ENCODE results near the gene DAW1. TPM values are rescaled to one million over a fixed set of nuclear protein-coding genes. Genes with fewer than 3 reads are reported as not detected.

DAW1 gene
- total RNA-seq, 4 donors from 2014 or later = 0.29 to 2.5 TPM; not detected in 2

GRCh38 chr2:227888289-227888688, 16.9 kb downstream of the DAW1 start:
- TF ChIP-seq POLR2A (IDR thresholded peaks at IDR 0.05) = no peak
- TF ChIP-seq CTCF (IDR thresholded peaks at IDR 0.05) = no peak
- H3K27ac ChIP-seq = no peak overlapping the region
- H3K36me3 ChIP-seq = no peaks in the 10 kb centered on the region
- intact Hi-C loops (cut with DNase I; ENCODE audit: low total_unique reads) = no loop called here
- no peaks in the 10 kb centered on the region for H3K27me3 ChIP-seq
- no peak overlapping the region for H3K4me3 ChIP-seq
- H3K4me1 ChIP-seq = no peaks in the 10 kb centered on the region
- no peak for DNase-seq
- H3K9me3 ChIP-seq = no peaks in the 10 kb centered on the region

GRCh38 chr2:227889336-227889735, 17.9 kb downstream of the DAW1 start:
- Histone ChIP-seq H3K9me3 (no peaks in the 10 kb centered on the region), H3K4me1 (no peaks in the 10 kb centered on the region), H3K36me3 (no peaks in the 10 kb centered on the region), H3K27me3 (no peaks in the 10 kb centered on the region), H3K4me3 (no peak overlapping the region), H3K27ac (no peak overlapping the region)
- intact Hi-C loops (cut with DNase I; ENCODE audit: low total_unique reads) = no loop called here
- no peak for DNase-seq
- no peak for TF ChIP-seq POLR2A (IDR thresholded peaks at IDR 0.05)
- TF ChIP-seq CTCF (IDR thresholded peaks at IDR 0.05) = no peak

- DNase-seq = no peak
- H3K27ac ChIP-seq = no peak overlapping the region
- intact Hi-C loops (cut with DNase I; ENCODE audit: low total_unique reads) = no loop called here
Observed at GRCh38 chr2:227890495-227891079, 19.2 kb downstream of the DAW1 start.

GRCh38 chr2:227891673-227892072, 20.2 kb downstream of the DAW1 start:
- TF ChIP-seq CTCF (IDR thresholded peaks at IDR 0.05) (no peak), POLR2A (IDR thresholded peaks at IDR 0.05) (no peak)
- no peak for DNase-seq
- Histone ChIP-seq H3K9me3 (no peaks in the 10 kb centered on the region), H3K27ac (no peak overlapping the region), H3K27me3 (no peaks in the 10 kb centered on the region), H3K4me3 (no peak overlapping the region), H3K36me3 (no peaks in the 10 kb centered on the region), H3K4me1 (no peaks in the 10 kb centered on the region)
- intact Hi-C loops (cut with DNase I; ENCODE audit: low total_unique reads) = no loop called here

More at GRCh38 chr2:227890495-227891079, 19.2 kb downstream of the DAW1 start:
- Histone ChIP-seq H3K9me3 (no peaks in the 10 kb centered on the region), H3K27me3 (no peaks in the 10 kb centered on the region), H3K4me3 (no peak overlapping the region), H3K36me3 (no peaks in the 10 kb centered on the region), H3K4me1 (no peaks in the 10 kb centered on the region)
- TF ChIP-seq POLR2A (IDR thresholded peaks at IDR 0.05) = no peak
- TF ChIP-seq CTCF (IDR thresholded peaks at IDR 0.05) = peak in 3 of 4 experiments; percentile 26 to 45 (median 33)

- H3K9me3 ChIP-seq = no peaks in the 10 kb centered on the region
- intact Hi-C loops (cut with DNase I; ENCODE audit: low total_unique reads) = no loop called here
- no peaks in the 10 kb centered on the region for H3K36me3 ChIP-seq
- no peak overlapping the region for H3K27ac ChIP-seq
- DNase-seq = no peak
- TF ChIP-seq POLR2A (IDR thresholded peaks at IDR 0.05) (no peak), CTCF (IDR thresholded peaks at IDR 0.05) (no peak)
- H3K4me3 ChIP-seq = no peak overlapping the region
- no peaks in the 10 kb centered on the region for H3K27me3 ChIP-seq
- H3K4me1 ChIP-seq = no peaks in the 10 kb centered on the region
Observed at GRCh38 chr2:227903381-227903780, 31.9 kb downstream of the DAW1 start.

Data from uterus (tissue), 4 donors.